HepG2 (cell line): ENCODE data around the gene CYTH1. TPM values are rescaled to one million over a fixed set of nuclear protein-coding genes. Genes with fewer than 3 reads are reported as not detected.

Experiments used
- CCDC6 ChIP-seq: sonication (generic); formaldehyde crosslinking; IDR thresholded peaks from 2 replicates; pipeline ENCODE4 v1.8.1; 2022; ENCODE audit warnings: mild to moderate bottlenecking, missing genetic modification reagents, moderate library complexity
- CTCF ChIP-seq: sonication (generic); formaldehyde crosslinking; IDR thresholded peaks from 2 replicates; pipeline ENCODE4 v1.5.0; 2020; ENCODE audit warnings: mild to moderate bottlenecking, missing genetic modification reagents, moderate library complexity
- FOSL2 ChIP-seq: sonication (generic); formaldehyde crosslinking; IDR thresholded peaks from 2 replicates; pipeline ENCODE4 v1.4.0; 2020; ENCODE audit warnings: missing genetic modification reagents
- GZF1 ChIP-seq: sonication (generic); formaldehyde crosslinking; IDR thresholded peaks from 2 replicates; pipeline ENCODE4 v1.5.1; 2020; ENCODE audit warnings: mild to moderate bottlenecking, missing genetic modification reagents
- PBX2 ChIP-seq: IDR thresholded peaks from 2 replicates; pipeline ENCODE4 v1.6.1; 2016; ENCODE audit warnings: control low read depth
- REST ChIP-seq, 2 experiments: IDR thresholded peaks; 2 replicates each; pipeline ENCODE4 v1.6.1; 2011 to 2012; ENCODE audit warnings: low read length in 2 of 2, borderline replicate concordance in 1 of 2, low read depth in 1 of 2, mild to moderate bottlenecking in 1 of 2, moderate library complexity in 1 of 2
- TCF12 ChIP-seq, 2 experiments: fragments of 450-650 bp in 1 of 2; sonication (generic) in 1 of 2; formaldehyde crosslinking in 1 of 2; IDR thresholded peaks; 2 replicates each; pipeline versions ENCODE4 v1.6.1 to v1.8.0; 2017 to 2022; ENCODE audit warnings: antibody characterized with exemption in 1 of 2, mild to moderate bottlenecking in 1 of 2, missing genetic modification reagents in 1 of 2, moderate library complexity in 1 of 2
- TFDP2 ChIP-seq: sonication (generic); formaldehyde crosslinking; IDR thresholded peaks from 2 replicates; pipeline ENCODE4 v1.4.0; 2020; ENCODE audit warnings: missing genetic modification reagents
- YEATS2 ChIP-seq: sonication (generic); formaldehyde crosslinking; IDR thresholded peaks from 2 replicates; pipeline ENCODE4 v1.4.0; 2020; ENCODE audit warnings: missing genetic modification reagents, borderline replicate concordance
- ZBTB7A ChIP-seq: sonication (generic); formaldehyde crosslinking; IDR thresholded peaks from 2 replicates; pipeline ENCODE4 v1.8.0; 2022; ENCODE audit warnings: mild to moderate bottlenecking, missing genetic modification reagents
- ZMAT3 ChIP-seq: sonication (generic); formaldehyde crosslinking; conservative IDR thresholded peaks from 2 replicates; pipeline ENCODE4 v1.7.0; 2021; ENCODE audit warnings: missing genetic modification reagents
- ZNF235 ChIP-seq: sonication (generic); formaldehyde crosslinking; IDR thresholded peaks from 2 replicates; pipeline ENCODE4 v1.8.1; 2023; ENCODE audit warnings: mild to moderate bottlenecking, missing genetic modification reagents, borderline replicate concordance
- ZNF256 ChIP-seq: sonication (generic); formaldehyde crosslinking; conservative IDR thresholded peaks from 2 replicates; pipeline ENCODE4 v1.4.0; 2020; ENCODE audit warnings: missing genetic modification reagents
- ZNF710 ChIP-seq: sonication (generic); formaldehyde crosslinking; IDR thresholded peaks from 2 replicates; pipeline ENCODE4 v1.5.0; 2020; ENCODE audit warnings: mild to moderate bottlenecking, missing genetic modification reagents, borderline replicate concordance
- polyA plus RNA-seq, 8 experiments: library from polyadenylated mRNA; depleted of rRNA in 3 of 8; stranded (reverse) in 7 of 8; unstranded in 1 of 8; fragments of >200 nt; fragmentation: Illumina TruSeq in 4 of 8; extraction: Trizol in 4 of 8; gene quantifications; 2 replicates each; pipeline versions ENCODE4 v1.2.1 to v1.2.3, GENCODE V29; 2011 to 2016; ENCODE audit warnings: low read depth in 4 of 8, missing spikeins in 1 of 8, mixed read lengths in 1 of 8; ENCODE audit not compliant: insufficient read depth in 1 of 8
- total RNA-seq, 5 experiments: library from RNA; depleted of rRNA; stranded (reverse); fragments of >200 nt; fragmentation: Illumina TruSeq; extraction: Trizol; gene quantifications; 2 replicates each; pipeline ENCODE4 v1.2.3, GENCODE V29; 2016; ENCODE audit warnings: low read depth in 1 of 5

CYTH1 gene
- total and polyA plus RNA-seq, 2 of the 13 experiments (the other 11 are each of a cell fraction or from before 2014, with no cell fraction given): 20.1 to 48.9 TPM

GRCh38 chr17:78665952-78666920 is 115.8 kb downstream of the CYTH1 start (continued):
- TF ChIP-seq ZNF256 (0 out of 2 replicates have a peak, but pooled peaks have one; percentile 12), TFDP2 (CRISPR knock-in tag) (peak; percentile 48; the same call in 1 of the 2 replicates), TCF12 (IDR thresholded peaks at IDR 0.05) (no peak), TCF12 (CRISPR knock-in tag; IDR thresholded peaks at IDR 0.05) (peak; percentile 32; the same call in 1 of the 2 replicates), GZF1 (CRISPR knock-in tag) (no peak), ZNF710 (CRISPR knock-in tag) (no peak; the same call in 1 of the 2 replicates), ZNF235 (no peak), PBX2 (CRISPR knock-in tag) (no peak), YEATS2 (CRISPR knock-in tag) (0 out of 2 replicates have a peak, but pooled peaks have one; percentile 19), REST (IDR thresholded peaks at IDR 0.05; ENCODE audit: borderline replicate concordance in 1 of 2, low read depth in 1 of 2, low read length in 2 of 2) (no peak), ZMAT3 (CRISPR knock-in tag) (no peak), FOSL2 (CRISPR knock-in tag) (peak; percentile 54), CTCF (CRISPR knock-in tag) (no peak; the same call in 1 of the 2 replicates), CCDC6 (CRISPR knock-in tag) (no peak), ZBTB7A (no peak)
